IPS DF 6.9 (cell line): ENCODE results near the gene REPS2.

Source experiments
- DNase-seq: peaks from one replicate; pipeline ENCODE4 v3.0.0-alpha.2; 2013; ENCODE audit warnings: low read depth, low spot score
- H3K27ac ChIP-seq: one replicate; pipeline ENCODE4 v1.5.1; 2013; ENCODE audit warnings: low read length, control low read depth
- H3K27me3 ChIP-seq: 2 replicates; pipeline ENCODE4 v1.6.1; 2013; ENCODE audit warnings: mild to moderate bottlenecking, low read length; ENCODE audit not compliant: control insufficient read depth, insufficient read depth
- H3K36me3 ChIP-seq: 2 replicates; pipeline ENCODE4 v1.6.1; 2013; ENCODE audit warnings: low read length; ENCODE audit not compliant: control insufficient read depth, insufficient read depth
- H3K4me1 ChIP-seq: 2 replicates; pipeline ENCODE4 v1.6.1; 2013; ENCODE audit warnings: low read length; ENCODE audit not compliant: control insufficient read depth, insufficient read depth
- H3K4me3 ChIP-seq: 2 replicates; pipeline ENCODE4 v1.5.1; 2013; ENCODE audit warnings: mild to moderate bottlenecking, low read length
- H3K9me3 ChIP-seq: 2 replicates; pipeline ENCODE4 v1.6.1; 2013; ENCODE audit warnings: low read length, inconsistent platforms; ENCODE audit not compliant: control insufficient read depth, insufficient read depth
- WGBS: extraction: QIAGEN DNeasy Blood & Tissue Kit; methylation state at CpG from one replicate; pipeline ENCODE4 v1.1.7; 2013; ENCODE audit warnings: mixed read lengths, missing lambda C conversion rate; ENCODE audit not compliant: insufficient read length, insufficient coverage; 5-methylcytosine and 5-hydroxymethylcytosine counted together

The REPS2 gene

GRCh38 chrX:17020851-17021821, 74.7 kb downstream of the REPS2 start:
- Histone ChIP-seq H3K27ac (no peak overlapping the region), H3K27me3 (no peaks in the 10 kb centered on the region), H3K4me3 (no peak overlapping the region), H3K36me3 (no peaks in the 10 kb centered on the region), H3K9me3 (no peaks in the 10 kb centered on the region), H3K4me1 (no peaks in the 10 kb centered on the region)
- no peak for DNase-seq
- WGBS = no CpG with 5 or more reads among the region's 10 CpGs

GRCh38 chrX:17021851-17022604, 75.6 kb downstream of the REPS2 start:
- Histone ChIP-seq H3K27ac (no peak overlapping the region), H3K36me3 (no peaks in the 10 kb centered on the region), H3K4me1 (no peaks in the 10 kb centered on the region), H3K9me3 (no peaks in the 10 kb centered on the region), H3K4me3 (no peak overlapping the region), H3K27me3 (no peaks in the 10 kb centered on the region)
- no CpG with 5 or more reads among the region's 10 CpGs for WGBS
- no peak for DNase-seq

GRCh38 chrX:17023661-17024060, 77.2 kb downstream of the REPS2 start:
- Histone ChIP-seq H3K4me1 (no peaks in the 10 kb centered on the region), H3K4me3 (no peak overlapping the region), H3K9me3 (no peaks in the 10 kb centered on the region), H3K27me3 (no peaks in the 10 kb centered on the region), H3K36me3 (no peaks in the 10 kb centered on the region), H3K27ac (no peak overlapping the region)
- no CpG with 5 or more reads among the region's 2 CpGs for WGBS
- DNase-seq = no peak

GRCh38 chrX:17024886-17025285, 78.4 kb downstream of the REPS2 start:
- no CpG with 5 or more reads among the region's 11 CpGs for WGBS
- Histone ChIP-seq H3K4me3 (no peak overlapping the region), H3K36me3 (no peaks in the 10 kb centered on the region), H3K9me3 (no peaks in the 10 kb centered on the region), H3K4me1 (no peaks in the 10 kb centered on the region), H3K27me3 (no peaks in the 10 kb centered on the region), H3K27ac (no peak overlapping the region)
- no peak for DNase-seq

- Histone ChIP-seq H3K9me3 (no peaks in the 10 kb centered on the region), H3K4me1 (no peaks in the 10 kb centered on the region), H3K27me3 (no peaks in the 10 kb centered on the region), H3K4me3 (no peak overlapping the region), H3K27ac (no peak overlapping the region), H3K36me3 (no peaks in the 10 kb centered on the region)
- DNase-seq = no peak
- WGBS = no CpG with 5 or more reads among the region's 7 CpGs
These were observed 79.3 kb downstream of the REPS2 start for GRCh38 chrX:17025621-17026302.

- Histone ChIP-seq H3K9me3 (no peaks in the 10 kb centered on the region), H3K4me3 (no peak overlapping the region), H3K4me1 (no peaks in the 10 kb centered on the region), H3K27ac (no peak overlapping the region), H3K36me3 (no peaks in the 10 kb centered on the region), H3K27me3 (no peaks in the 10 kb centered on the region)
- no CpG with 5 or more reads among the region's 2 CpGs for WGBS
- no peak for DNase-seq
These were observed 81.5 kb downstream of the REPS2 start for GRCh38 chrX:17027931-17028330.

- Histone ChIP-seq H3K4me3 (no peak overlapping the region), H3K9me3 (no peaks in the 10 kb centered on the region), H3K36me3 (no peaks in the 10 kb centered on the region), H3K27me3 (no peaks in the 10 kb centered on the region), H3K4me1 (no peaks in the 10 kb centered on the region), H3K27ac (no peak overlapping the region)
- DNase-seq = no peak
These were observed 81.9 kb downstream of the REPS2 start for GRCh38 chrX:17028356-17028755.

GRCh38 chrX:17030092-17030491, 83.6 kb downstream of the REPS2 start:
- no peaks in the 10 kb centered on the region for H3K27me3 ChIP-seq
- H3K27ac ChIP-seq = no peak overlapping the region
- H3K4me1 ChIP-seq = no peaks in the 10 kb centered on the region
- DNase-seq = no peak
- H3K9me3 ChIP-seq = no peaks in the 10 kb centered on the region
- no peaks in the 10 kb centered on the region for H3K36me3 ChIP-seq
- no peak overlapping the region for H3K4me3 ChIP-seq
- WGBS = no CpG with 5 or more reads among the region's 4 CpGs

GRCh38 chrX:17030580-17031270, 84.3 kb downstream of the REPS2 start:
- Histone ChIP-seq H3K27me3 (no peaks in the 10 kb centered on the region), H3K27ac (no peak overlapping the region), H3K9me3 (no peaks in the 10 kb centered on the region), H3K4me1 (no peaks in the 10 kb centered on the region), H3K36me3 (no peaks in the 10 kb centered on the region), H3K4me3 (no peak overlapping the region)
- no peak for DNase-seq
- no CpG with 5 or more reads among the region's 3 CpGs for WGBS

GRCh38 chrX:17031827-17032226, 85.4 kb downstream of the REPS2 start:
- Histone ChIP-seq H3K27me3 (no peaks in the 10 kb centered on the region), H3K9me3 (no peaks in the 10 kb centered on the region), H3K4me1 (no peaks in the 10 kb centered on the region), H3K4me3 (no peak overlapping the region), H3K27ac (no peak overlapping the region), H3K36me3 (no peaks in the 10 kb centered on the region)
- DNase-seq = no peak
